Fibroblast of the aortic adventitia (primary cell): ENCODE data around the gene C12orf57. TPM values are rescaled to one million over a fixed set of nuclear protein-coding genes. Genes with fewer than 3 reads are reported as not detected.

ENCODE experiments used
- DNase-seq: peaks from one replicate; pipeline ENCODE4 v3.0.0-alpha.2; 2010; ENCODE audit warnings: low read depth
- H3K4me3 ChIP-seq: 2 replicates; pipeline ENCODE4 v1.5.1; 2011; ENCODE audit warnings: low read depth, mild to moderate bottlenecking, control low read depth, low read length, moderate library complexity
- total RNA-seq: library from RNA; depleted of rRNA; stranded (reverse); fragments of >200 nt; gene quantifications from 2 replicates; pipeline ENCODE4 v1.2.3, GENCODE V29; 2012; ENCODE audit warnings: low replicate concordance
- TF ChIP-seq, protein P1 (sequence below): IDR thresholded peaks from 2 replicates; pipeline ENCODE4 v1.5.1; 2011; ENCODE audit warnings: mild to moderate bottlenecking, low read length, control low read depth, inconsistent platforms; ENCODE audit not compliant: insufficient read depth

The C12orf57 gene
- 100 and 156 TPM in 2 replicates for total RNA-seq

- no peak for DNase-seq
- TF ChIP-seq, protein P1, sequence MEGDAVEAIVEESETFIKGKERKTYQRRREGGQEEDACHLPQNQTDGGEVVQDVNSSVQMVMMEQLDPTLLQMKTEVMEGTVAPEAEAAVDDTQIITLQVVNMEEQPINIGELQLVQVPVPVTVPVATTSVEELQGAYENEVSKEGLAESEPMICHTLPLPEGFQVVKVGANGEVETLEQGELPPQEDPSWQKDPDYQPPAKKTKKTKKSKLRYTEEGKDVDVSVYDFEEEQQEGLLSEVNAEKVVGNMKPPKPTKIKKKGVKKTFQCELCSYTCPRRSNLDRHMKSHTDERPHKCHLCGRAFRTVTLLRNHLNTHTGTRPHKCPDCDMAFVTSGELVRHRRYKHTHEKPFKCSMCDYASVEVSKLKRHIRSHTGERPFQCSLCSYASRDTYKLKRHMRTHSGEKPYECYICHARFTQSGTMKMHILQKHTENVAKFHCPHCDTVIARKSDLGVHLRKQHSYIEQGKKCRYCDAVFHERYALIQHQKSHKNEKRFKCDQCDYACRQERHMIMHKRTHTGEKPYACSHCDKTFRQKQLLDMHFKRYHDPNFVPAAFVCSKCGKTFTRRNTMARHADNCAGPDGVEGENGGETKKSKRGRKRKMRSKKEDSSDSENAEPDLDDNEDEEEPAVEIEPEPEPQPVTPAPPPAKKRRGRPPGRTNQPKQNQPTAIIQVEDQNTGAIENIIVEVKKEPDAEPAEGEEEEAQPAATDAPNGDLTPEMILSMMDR: no peak
- peak within 1 kb of the TSS; percentile 84 for H3K4me3 ChIP-seq
Measured at GRCh38 chr12:6943722-6944380, at the start of gene C12orf57, which contains the start of gene RNU7-1. TSS of gene C12orf57 (plus strand) at chr12:6944022. CDS start at chr12:6944122, 100 bp downstream. TSS of gene RNU7-1 (plus strand) at chr12:6943816.

GRCh38 chr12:6894321-6894720, 49.5 kb upstream of the C12orf57 start:
- no peak overlapping the region for H3K4me3 ChIP-seq
- no peak for DNase-seq
- TF ChIP-seq, protein P1: no peak

- peak; percentile 56 for DNase-seq
- TF ChIP-seq, protein P1: no peak
- no peak overlapping the region for H3K4me3 ChIP-seq
Measured at GRCh38 chr12:6896846-6897435, 46.9 kb upstream of the C12orf57 start.

- H3K4me3 ChIP-seq: no peak overlapping the region
- DNase-seq: no peak
- TF ChIP-seq, protein P1: no peak
Measured at GRCh38 chr12:6899427-6899826, 44.4 kb upstream of the C12orf57 start.

DNA sequence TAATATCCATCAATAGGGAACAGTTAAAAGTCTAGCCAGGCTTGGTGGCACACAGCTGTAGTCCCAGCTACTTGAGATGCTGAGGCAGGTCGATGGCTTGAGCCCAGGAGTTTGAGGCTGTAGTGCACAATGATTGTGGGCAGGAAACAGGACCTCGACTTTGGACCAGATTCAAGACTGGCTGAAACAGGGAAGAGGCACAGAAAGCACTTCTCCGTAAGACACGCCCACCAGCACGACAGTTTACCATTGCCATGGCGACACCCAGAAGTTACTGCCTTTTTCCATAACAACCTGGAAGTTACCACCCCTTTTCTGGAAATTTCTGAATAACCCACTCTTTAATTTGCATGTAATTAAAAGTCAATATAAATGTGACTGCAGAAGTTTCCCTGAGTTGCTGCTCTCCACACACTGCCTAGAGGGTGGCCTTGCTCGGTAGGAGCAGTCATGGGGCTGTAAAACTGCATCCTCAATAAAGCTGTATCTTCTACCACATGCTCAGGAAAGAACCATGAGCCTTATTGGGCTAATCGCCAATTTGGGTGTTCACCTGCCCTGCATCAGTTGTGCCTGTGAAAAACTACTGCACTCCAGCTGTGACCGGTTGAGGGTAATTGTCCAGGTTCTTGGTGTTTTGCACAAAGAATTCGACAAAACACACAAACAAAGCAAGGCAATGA, 43.8 kb upstream of the C12orf57 start:
- peak; percentile 35 for DNase-seq

DNA sequence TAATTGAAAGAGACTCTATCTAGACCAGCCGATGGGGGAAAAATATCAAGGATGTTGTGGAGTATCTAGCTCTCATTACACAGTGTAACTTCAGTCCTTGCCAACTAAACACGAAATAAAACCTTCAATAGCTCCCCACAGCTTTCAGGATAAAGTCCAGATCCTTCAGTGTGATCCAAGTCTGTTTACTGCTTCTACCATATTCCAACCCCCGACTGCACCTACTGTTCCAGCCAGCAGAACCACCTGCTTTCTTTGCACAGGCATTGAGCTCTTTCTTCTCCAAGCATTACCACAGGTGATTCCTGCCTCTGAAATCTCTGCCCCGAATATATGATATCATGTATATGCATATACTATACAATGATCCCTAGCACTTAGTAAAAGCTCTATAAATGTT, 41.4 kb upstream of the C12orf57 start:
- H3K4me3 ChIP-seq: no peak overlapping the region
- DNase-seq: no peak
- TF ChIP-seq, protein P1: no peak

More for the DNA sequence above, 43.8 kb upstream of the C12orf57 start:
- TF ChIP-seq, protein P1: no peak
- H3K4me3 ChIP-seq: no peak overlapping the region
